Skeletal muscle tissue (tissue), 4 donors: Measurements from ENCODE around the gene BRAF. TPM values are rescaled to one million over a fixed set of nuclear protein-coding genes. Genes with fewer than 3 reads are reported as not detected.
"Not testable (repeated sequence)": the region's sequence is repeated elsewhere in the genome, so short reads cannot be mapped to it uniquely, and the experiment has no call there.

Experiments used
- H3K27ac ChIP-seq: one replicate; pipeline ENCODE4 v1.7.0; 2013; ENCODE audit warnings: mild to moderate bottlenecking, low read depth, low read length, inconsistent platforms
- H3K27me3 ChIP-seq, 3 donors: one replicate each; pipeline ENCODE4 v1.7.0; 2013; ENCODE audit warnings: low read length in 3 of 3; ENCODE audit not compliant: control insufficient read depth in 3 of 3, insufficient read depth in 3 of 3
- H3K36me3 ChIP-seq, 3 donors: one replicate each; pipeline ENCODE4 v1.7.0; 2013; ENCODE audit warnings: low read length in 3 of 3; ENCODE audit not compliant: control insufficient read depth in 3 of 3, insufficient read depth in 3 of 3
- H3K4me1 ChIP-seq, 3 donors: one replicate each; pipeline ENCODE4 v1.7.0; 2013; ENCODE audit warnings: low read length in 3 of 3, mild to moderate bottlenecking in 3 of 3; ENCODE audit not compliant: control insufficient read depth in 3 of 3, insufficient read depth in 3 of 3
- H3K4me3 ChIP-seq, 3 donors: one replicate each; pipeline ENCODE4 v1.7.0; 2013; ENCODE audit warnings: low read length in 3 of 3
- H3K9ac ChIP-seq, 3 donors: one replicate each; pipeline ENCODE4 v1.7.0; 2013; ENCODE audit warnings: low read length in 3 of 3, mild to moderate bottlenecking in 3 of 3, moderate library complexity in 2 of 3, low read depth in 1 of 3
- H3K9me3 ChIP-seq, 3 donors: one replicate each; pipeline ENCODE4 v1.7.0; 2013; ENCODE audit warnings: low read length in 3 of 3; ENCODE audit not compliant: control insufficient read depth in 3 of 3
- total RNA-seq: library from RNA; depleted of rRNA; stranded (reverse); fragments of >200 nt; gene quantifications from one replicate; pipeline ENCODE4 v1.2.3, GENCODE V29; 2014
- donor health status: Osteomylitis.

The BRAF gene
- total RNA-seq, 1 donor from 2014 or later = 38.6 TPM

DNA sequence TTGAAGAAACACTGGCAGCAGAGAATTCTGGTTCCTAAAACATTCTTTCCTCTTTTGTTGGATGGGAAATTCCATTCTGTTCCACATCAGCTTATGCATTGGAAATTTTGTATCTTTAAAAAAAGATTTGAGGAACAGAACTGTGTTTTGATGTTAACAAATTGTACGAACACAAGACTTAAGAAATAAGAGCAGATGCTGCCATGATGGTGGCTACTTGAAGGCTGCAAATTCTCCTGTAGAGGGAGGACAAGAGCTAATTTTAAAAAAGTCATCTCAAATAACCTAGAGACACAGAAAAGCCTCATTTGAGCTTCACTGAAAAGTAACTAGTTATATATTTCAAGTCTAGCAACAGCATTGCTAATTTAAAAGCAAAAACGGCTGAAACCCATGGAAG, 198.4 kb downstream of the BRAF start:
- Histone ChIP-seq H3K9ac (no peak overlapping the region), H3K27ac (no peak overlapping the region), H3K36me3 (no peaks in the 10 kb centered on the region)

DNA sequence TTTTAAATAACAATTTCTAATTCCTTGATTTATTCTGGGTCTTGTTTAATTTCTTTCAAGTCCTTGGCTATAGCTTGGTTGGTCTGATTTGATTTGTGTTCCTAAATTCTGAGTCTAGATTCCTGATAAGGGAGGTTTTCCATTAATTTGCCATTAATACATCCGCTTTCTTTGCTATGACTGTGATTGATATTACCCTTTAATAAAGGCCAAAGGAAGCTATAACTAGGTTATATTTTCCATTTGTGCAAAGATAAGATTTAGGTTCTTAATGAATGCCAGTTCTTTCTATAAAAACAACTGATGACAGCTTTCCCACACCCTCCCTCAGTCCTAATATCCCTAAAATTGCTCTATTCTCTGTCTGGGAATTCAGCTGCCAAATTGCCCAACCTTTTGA, 200.0 kb downstream of the BRAF start:
- H3K36me3 ChIP-seq = no peaks in the 10 kb centered on the region
- no peaks in the 10 kb centered on the region for H3K9me3 ChIP-seq
- no peaks in the 10 kb centered on the region for H3K4me1 ChIP-seq
- H3K27ac ChIP-seq = no peak overlapping the region
- H3K4me3 ChIP-seq = no peak overlapping the region
- no peak overlapping the region for H3K9ac ChIP-seq
- no peaks in the 10 kb centered on the region for H3K27me3 ChIP-seq

More for the DNA sequence above, 198.4 kb downstream of the BRAF start:
- no peaks in the 10 kb centered on the region for H3K4me1 ChIP-seq
- H3K9me3 ChIP-seq = no peaks in the 10 kb centered on the region
- H3K4me3 ChIP-seq = no peak overlapping the region
- no peaks in the 10 kb centered on the region for H3K27me3 ChIP-seq

DNA sequence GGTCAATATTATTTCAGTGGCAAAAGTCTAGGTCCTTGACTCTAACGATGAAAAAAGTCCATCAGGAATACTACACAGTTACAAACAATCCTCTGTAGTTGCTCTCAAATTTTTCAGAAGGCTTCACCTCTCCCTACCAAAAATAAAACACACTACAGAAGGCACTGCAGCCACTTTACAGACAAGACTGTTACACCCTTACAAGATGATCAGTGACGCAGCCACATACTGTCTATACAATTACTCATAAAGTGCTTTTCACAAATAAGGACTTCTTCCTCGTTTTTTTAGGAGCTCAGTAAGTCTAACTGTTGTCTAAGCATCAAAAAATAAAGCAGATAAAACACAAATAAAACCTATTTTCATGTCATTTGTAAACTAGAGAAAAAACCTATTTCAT, 201.2 kb downstream of the BRAF start:
- Histone ChIP-seq H3K27me3 (no peaks in the 10 kb centered on the region), H3K9me3 (no peaks in the 10 kb centered on the region), H3K27ac (no peak overlapping the region), H3K9ac (no peak overlapping the region), H3K36me3 (no peaks in the 10 kb centered on the region), H3K4me1 (no peaks in the 10 kb centered on the region), H3K4me3 (no peak overlapping the region)

DNA sequence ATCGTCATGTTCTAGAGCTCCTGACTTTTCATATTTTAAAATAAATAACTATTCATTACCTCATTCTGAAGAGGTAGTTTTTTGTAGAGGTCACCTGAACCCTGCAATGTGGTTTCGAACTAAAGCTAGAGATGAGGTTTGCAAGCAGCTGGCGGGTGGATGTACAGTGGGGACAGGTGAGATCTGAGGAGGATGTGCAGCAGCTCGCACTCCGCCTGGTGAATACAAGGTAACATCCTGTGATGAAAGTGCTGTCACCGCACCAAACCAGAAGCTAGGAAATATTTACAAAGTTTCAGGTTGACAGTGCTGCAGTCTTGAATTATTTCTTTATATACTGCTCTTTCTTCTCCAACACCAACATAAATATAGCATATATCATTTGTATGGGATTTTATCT, 201.7 kb downstream of the BRAF start:
- no peaks in the 10 kb centered on the region for H3K36me3 ChIP-seq
- no peak overlapping the region for H3K9ac ChIP-seq

DNA sequence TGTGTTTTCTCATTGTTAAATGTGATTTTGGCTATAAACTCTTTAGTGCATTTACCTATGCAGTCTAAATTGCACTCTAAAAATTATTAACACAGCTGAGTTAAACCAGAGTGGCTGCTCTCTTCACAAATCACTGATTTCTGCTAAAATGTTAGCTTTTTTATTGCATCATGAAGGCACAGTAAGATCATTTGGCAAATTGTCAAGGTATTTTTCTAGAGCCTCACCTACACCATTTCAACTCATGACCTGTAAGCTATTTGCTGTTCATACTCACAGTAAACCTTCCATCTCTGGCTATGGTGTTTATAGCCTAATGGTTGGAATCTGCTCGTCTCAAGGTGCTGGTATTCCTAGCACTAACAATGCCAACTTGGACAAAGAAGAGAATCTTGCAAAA, 202.5 kb downstream of the BRAF start:
- no peak overlapping the region for H3K27ac ChIP-seq
- H3K27me3 ChIP-seq = no peaks in the 10 kb centered on the region
- no peaks in the 10 kb centered on the region for H3K36me3 ChIP-seq
- H3K4me1 ChIP-seq = no peaks in the 10 kb centered on the region
- H3K4me3 ChIP-seq = no peak overlapping the region
- no peaks in the 10 kb centered on the region for H3K9me3 ChIP-seq
- H3K9ac ChIP-seq = no peak overlapping the region

More for the DNA sequence above, 201.7 kb downstream of the BRAF start:
- Histone ChIP-seq H3K9me3 (no peaks in the 10 kb centered on the region), H3K27ac (no peak overlapping the region), H3K27me3 (no peaks in the 10 kb centered on the region), H3K4me1 (no peaks in the 10 kb centered on the region), H3K4me3 (no peak overlapping the region)

DNA sequence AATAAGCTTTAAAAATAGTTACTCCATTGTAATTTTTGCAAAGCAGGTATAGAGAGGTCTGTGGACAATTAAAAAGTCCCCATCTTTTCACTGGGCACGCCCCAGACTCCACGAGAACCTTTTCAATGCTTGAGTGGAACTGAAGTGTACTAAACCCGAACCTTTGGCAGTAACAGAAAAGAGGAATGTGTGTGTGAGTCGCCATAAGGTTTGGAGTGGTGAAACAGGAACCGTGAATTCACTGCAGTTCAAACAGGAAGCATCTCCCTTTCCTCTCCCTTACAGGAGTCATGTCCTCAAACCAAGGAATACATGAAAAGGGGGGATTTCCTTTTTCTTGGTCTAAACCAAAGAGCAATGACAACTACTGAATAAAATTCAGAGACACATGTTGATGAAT, 205.0 kb downstream of the BRAF start:
- H3K27ac ChIP-seq = no peak overlapping the region
- H3K27me3 ChIP-seq = no peaks in the 10 kb centered on the region
- H3K4me3 ChIP-seq = no peak overlapping the region
- H3K9me3 ChIP-seq = no peaks in the 10 kb centered on the region
- H3K9ac ChIP-seq = no peak overlapping the region
- H3K4me1 ChIP-seq = no peaks in the 10 kb centered on the region
- no peaks in the 10 kb centered on the region for H3K36me3 ChIP-seq

DNA sequence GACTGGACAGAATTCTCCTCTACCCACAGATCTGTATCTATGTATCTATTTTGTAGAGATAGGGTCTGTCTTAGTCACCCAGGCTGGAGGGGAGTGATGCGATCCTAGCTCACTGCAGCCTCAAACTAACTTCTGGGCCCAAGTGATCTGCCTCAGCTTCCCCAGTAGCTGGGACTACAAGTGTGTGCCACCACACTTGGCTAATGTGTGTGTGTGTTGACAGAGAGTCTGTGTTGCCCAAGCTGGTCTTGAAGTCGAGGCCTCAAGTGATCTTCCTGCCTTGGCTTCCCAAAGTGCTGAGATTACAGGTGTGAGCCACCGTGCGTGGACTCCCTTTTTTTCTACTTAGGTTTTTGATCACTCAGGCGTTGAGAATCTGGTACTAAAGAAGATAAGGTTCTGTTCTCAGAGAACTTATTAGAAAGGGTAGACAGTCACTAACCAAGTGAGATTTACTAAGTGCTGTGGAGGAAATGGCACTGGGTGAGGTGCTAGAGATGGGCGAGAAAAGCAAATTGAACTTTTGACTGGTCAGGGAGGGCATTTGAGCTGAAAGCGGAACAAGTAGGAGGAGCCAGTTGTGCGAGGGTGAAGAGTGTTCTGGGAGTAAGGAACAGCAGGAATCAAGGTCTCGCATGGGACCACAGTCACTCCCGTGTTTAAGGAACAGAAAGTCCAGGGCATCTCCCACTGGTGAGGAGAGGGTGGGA, 210.2 kb downstream of the BRAF start:
- H3K4me3 ChIP-seq = no peak overlapping the region
- H3K9ac ChIP-seq = no peak overlapping the region
- H3K4me1 ChIP-seq = no peaks in the 10 kb centered on the region
- no peaks in the 10 kb centered on the region for H3K27me3 ChIP-seq
- H3K27ac ChIP-seq = no peak overlapping the region
- H3K9me3 ChIP-seq = no peaks in the 10 kb centered on the region
- no peaks in the 10 kb centered on the region for H3K36me3 ChIP-seq

DNA sequence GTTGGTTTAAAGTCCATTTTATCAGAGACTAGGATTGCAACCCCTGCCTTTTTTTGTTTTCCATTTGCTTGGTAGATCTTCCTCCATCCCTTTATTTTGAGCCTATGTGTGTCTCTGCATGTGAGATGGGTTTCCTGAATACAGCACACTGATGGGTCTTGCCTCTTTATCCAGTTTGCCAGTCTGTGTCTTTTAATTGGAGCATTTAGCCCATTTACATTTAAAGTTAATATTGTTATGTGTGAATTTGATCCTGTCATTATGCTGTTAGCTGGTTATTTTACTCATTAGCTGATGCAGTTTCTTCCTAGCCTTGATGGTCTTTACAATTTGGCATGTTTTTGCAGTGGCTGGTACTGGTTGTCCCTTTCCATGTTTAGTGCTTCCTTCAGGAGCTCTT, 212.3 kb downstream of the BRAF start:
- not testable (repeated sequence) for H3K9me3 ChIP-seq, H3K4me1 ChIP-seq, H3K9ac ChIP-seq, H3K36me3 ChIP-seq, H3K4me3 ChIP-seq, H3K27ac ChIP-seq, H3K27me3 ChIP-seq

DNA sequence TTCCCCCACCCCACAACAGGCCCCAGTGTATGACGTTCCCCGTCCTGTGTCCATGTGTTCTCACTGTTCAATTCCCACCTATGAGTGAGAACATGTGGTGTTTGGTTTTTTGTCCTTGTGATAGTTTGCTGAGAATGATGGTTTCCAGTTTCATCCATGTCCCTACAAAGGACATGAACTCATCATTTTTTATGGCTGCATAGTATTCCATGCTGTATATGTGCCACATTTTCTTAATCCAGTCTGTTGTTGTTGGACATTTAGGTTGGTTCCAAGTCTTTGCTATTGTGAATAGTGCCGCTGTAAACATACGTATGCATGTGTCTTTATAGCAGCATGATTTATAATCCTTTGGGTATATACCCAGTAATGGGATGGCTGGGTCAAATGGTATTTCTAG, 216.0 kb downstream of the BRAF start:
- H3K9me3 ChIP-seq, H3K4me1 ChIP-seq, H3K4me3 ChIP-seq, H3K27ac ChIP-seq, H3K27me3 ChIP-seq, H3K9ac ChIP-seq: not testable (repeated sequence)
- peaks cover 12 to 23% (median 18%) of the 10 kb centered on the region in 3 donors for H3K36me3 ChIP-seq

DNA sequence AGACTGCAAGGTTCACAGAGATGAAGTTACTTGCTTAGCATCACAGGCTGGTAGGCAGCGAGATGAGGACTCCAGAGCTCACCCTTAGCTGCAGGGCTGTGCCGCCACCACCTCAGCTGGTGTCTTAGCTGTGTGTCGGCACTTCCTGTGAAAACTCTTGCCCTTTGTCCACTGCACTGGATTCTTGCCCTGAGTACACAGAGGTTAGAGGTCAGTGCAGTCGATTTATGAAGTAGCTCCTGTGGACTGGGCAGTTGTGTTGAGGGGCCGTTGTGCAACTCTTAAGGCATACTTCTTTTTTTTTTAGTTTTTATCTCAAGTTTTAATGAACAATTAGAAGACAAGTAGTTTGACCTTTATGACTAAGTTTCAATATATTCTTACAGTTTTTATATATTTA, 217.6 kb downstream of the BRAF start:
- H3K27me3 ChIP-seq = no peaks in the 10 kb centered on the region
- no peak overlapping the region for H3K27ac ChIP-seq
- no peak overlapping the region for H3K4me3 ChIP-seq
- H3K36me3 ChIP-seq = peaks cover 13 to 27% (median 18%) of the 10 kb centered on the region in 3 donors
- H3K9me3 ChIP-seq = no peaks in the 10 kb centered on the region
- no peaks in the 10 kb centered on the region for H3K4me1 ChIP-seq
- no peak overlapping the region for H3K9ac ChIP-seq
